SK-N-DZ (cell line): ENCODE results near the gene GARIN5A. TPM values are rescaled to one million over a fixed set of nuclear protein-coding genes. Genes with fewer than 3 reads are reported as not detected.

Source experiments
- DNase-seq: peaks from one replicate; pipeline ENCODE4 v3.0.0-alpha.2; 2015; ENCODE audit warnings: low spot score
- polyA plus RNA-seq, 2 experiments: library from polyadenylated mRNA; depleted of rRNA; stranded (reverse); fragments of >200 nt; gene quantifications; 2 replicates each; pipeline ENCODE4 v1.2.3, GENCODE V29; 2014

Gene GARIN5A
- polyA plus RNA-seq (2014; cell fraction: cytosol; rRNA removed) = 0.54 TPM in 1 of 2 replicates, not detected in the other
- polyA plus RNA-seq (2014; cell fraction: nucleus; rRNA removed) = 0.52 and 2.2 TPM in 2 replicates

- peak; percentile 85 for DNase-seq
Observed at GRCh38 chr19:50476224-50476906, at the start of gene GARIN5A, which contains the start of gene EMC10. GARIN5A (minus strand) TSS chr19:50476848; CDS start chr19:50476388, 460 bp downstream. EMC10 (plus strand) TSS chr19:50476507; CDS start chr19:50476545, 38 bp downstream.

- DNase-seq = no peak
Observed at GRCh38 chr19:50522881-50523280, 46.2 kb upstream of the GARIN5A start.

DNA sequence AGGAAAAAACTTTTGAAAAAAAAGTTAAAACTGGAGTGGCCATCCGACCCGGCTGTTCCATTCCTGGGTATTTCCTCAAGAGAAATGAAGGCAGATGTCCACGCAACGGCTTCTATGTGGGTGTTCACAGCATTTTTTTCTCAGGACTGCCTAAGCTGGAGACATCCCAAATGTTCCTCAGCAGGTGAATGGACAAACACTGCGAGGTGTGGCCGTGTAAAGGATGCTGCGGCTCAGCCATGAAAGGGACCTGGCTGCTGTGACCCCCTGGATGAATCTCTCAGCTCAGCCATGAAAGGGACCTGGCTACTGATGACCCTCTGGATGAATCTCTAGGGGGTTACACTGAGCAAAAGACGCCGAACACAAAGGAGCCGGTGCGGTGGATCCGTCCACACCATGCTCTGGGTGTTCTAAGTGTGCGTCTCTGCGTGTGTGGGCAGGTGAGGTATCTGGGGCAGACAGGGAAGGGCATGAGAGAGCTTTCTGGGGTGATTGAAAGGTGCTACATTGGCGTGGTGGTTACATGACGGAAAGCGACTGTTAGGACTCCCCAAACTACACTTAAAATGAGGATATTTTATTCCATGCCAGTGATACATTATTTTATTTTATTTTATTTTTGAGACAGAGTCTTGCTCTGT lies 44.3 kb upstream of the GARIN5A start:
- DNase-seq = no peak

GRCh38 chr19:50519006-50519575 lies 42.4 kb upstream of the GARIN5A start:
- no peak for DNase-seq

DNA sequence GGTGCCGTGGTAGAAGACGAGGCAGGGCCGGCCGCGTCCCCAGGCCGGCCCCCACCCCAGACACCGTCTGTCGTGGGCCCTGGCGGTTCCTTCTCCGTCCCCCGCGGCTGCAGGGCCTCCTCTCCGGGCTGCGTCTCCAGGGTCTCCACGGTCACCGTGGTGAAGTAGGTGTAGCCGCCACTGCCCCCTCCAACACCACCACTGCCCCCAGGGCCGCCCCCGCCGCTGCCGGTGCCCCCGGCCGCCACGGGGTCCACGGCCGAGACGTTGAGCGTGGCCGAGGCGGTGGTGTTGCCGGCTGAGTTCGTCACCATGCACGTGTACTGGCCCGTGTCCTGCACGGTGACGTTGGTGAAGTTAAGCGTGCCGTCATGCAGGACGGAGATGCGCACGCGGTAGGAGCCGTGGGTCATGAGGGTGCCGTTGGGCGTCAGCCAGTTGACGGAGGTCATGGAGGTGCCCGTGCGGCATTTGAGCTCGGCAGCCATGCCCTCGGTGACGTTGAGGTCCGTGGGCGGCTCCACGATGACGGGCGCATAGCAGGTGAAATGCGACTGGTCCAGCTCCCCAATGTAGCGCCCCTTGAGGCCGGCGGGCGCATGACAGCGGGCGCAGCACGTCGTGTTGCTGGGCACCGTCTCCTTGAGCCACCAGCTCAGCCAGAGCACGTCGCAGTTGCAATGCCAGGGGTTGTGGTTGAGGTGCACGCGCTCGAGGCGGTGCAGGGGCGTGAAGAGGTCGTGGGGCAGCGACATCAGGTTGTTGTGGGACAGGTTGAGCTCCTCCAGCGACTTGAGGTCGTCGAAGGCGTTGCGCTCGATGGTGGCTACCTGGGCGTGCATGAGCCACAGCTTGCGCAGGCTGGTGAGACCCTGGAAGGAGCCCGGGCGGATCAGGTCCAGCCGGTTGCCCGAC lies 41.7 kb upstream of the GARIN5A start:
- no peak for DNase-seq

GRCh38 chr19:50517704-50518075 lies 41.0 kb upstream of the GARIN5A start:
- DNase-seq = no peak

- DNase-seq = no peak
Observed at GRCh38 chr19:50516964-50517703, 40.5 kb upstream of the GARIN5A start.

GRCh38 chr19:50516456-50516855 lies 39.8 kb upstream of the GARIN5A start:
- DNase-seq = no peak

- no peak for DNase-seq
Observed at GRCh38 chr19:50515168-50515561, 38.5 kb upstream of the GARIN5A start.

- DNase-seq = peak; percentile 66
Observed at GRCh38 chr19:50514346-50515167, 37.9 kb upstream of the GARIN5A start.

- peak; percentile 29 for DNase-seq
Observed at GRCh38 chr19:50513746-50514345, 37.2 kb upstream of the GARIN5A start, which contains the start of gene ASPDH. ASPDH (minus strand) TSS chr19:50513913; CDS start chr19:50513823, 90 bp downstream.

GRCh38 chr19:50512999-50513745 lies 36.5 kb upstream of the GARIN5A start:
- no peak for DNase-seq

DNA sequence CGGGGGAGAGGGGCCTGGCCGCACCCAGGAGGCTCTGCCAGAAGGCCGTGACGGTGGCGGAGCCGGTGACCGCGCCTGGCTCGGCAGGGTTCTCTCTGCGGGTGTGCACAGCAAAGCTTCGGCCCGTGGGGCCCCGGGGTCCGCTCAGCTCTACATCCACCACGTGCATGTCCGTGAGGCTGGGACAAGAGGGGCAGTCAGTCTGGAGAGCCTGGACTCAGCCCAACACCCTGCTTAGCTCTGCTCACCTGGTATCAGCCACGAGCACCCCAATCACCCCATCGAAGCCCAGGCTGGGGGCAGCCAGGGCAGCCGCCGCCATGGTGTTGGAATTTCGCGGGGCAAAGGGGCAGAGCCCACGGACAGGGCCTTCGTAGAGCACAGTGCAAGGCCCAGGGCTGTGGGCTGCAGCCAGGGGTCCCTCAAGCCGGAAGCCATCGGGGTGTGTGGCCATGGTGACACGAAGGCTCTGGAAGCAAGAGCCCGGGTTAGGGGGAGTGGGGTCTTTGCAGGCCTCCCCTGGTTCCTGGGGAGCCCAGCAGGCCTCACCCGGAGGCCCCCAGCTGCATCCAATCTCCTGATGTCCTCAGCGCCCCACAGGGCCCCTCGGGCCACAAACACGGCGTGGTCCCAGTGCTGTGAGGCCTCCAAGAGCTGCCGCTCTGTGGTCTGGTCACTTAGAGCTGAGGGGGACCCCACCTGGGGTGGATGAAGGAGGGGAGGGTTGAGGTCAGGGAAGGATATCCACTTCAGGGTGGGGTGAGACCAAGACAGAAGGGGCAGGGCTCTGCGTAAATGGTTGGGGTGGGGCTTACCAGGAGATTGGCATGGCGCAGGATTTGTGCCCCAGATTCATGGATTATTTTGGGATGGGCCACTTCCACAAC lies 35.7 kb upstream of the GARIN5A start:
- no peak for DNase-seq

GRCh38 chr19:50511069-50511822 lies 34.6 kb upstream of the GARIN5A start, which contains the start of gene JOSD2:
JOSD2 (minus strand) TSS chr19:50511191; CDS start chr19:50510431, 760 bp downstream.
- peak; percentile 97 for DNase-seq

GRCh38 chr19:50510700-50511068 lies 34.0 kb upstream of the GARIN5A start:
- DNase-seq = peak; percentile 85

DNA sequence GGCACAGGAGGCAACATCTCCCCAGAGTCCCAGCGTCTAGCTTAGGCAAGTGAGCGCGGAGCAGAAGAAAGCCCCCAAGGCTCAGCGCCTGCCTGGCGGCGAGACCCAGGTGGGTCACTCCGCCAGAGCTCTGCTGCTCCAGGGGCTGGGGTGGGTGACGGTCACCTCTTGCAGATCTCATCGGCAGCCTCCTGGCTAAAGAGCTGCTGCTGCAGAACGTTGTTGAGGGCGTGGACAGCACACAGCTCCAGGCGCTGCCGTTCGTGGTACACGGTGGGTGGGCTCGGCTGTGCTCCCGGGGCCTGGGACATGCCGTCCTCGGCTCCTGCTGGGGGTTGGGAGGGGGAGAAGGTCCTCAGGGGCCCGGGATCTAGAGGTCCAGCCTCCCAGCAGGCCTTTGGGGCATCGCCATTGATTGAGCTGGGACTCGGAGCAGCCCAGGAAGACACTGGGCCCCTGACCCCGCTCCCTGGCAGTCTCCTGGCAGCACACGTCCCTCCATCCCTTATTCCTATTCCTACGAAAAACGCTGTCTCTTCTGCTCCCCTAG lies 33.5 kb upstream of the GARIN5A start:
- DNase-seq = no peak

GRCh38 chr19:50509366-50509765 lies 32.7 kb upstream of the GARIN5A start:
- DNase-seq = no peak
